HL-60 (cell line): ENCODE data around the gene BLMH.

Experiments
- DNase-seq, 2 experiments: peaks; one replicate each; pipeline ENCODE4 v3.0.0-alpha.2; 2010 to 2020; ENCODE audit warnings: low read depth in 1 of 2, low spot score in 1 of 2
- H3K27ac ChIP-seq: fragments of 250-450 bp; sonication (Bioruptor Pico); replicated peaks from 2 replicates; pipeline ENCODE4 v1.5.1; 2020; ENCODE audit warnings: mild to moderate bottlenecking, moderate library complexity
- H3K27me3 ChIP-seq: fragments of 250-450 bp; sonication (Bioruptor Pico); 2 replicates; pipeline ENCODE4 v1.5.1; 2021; ENCODE audit warnings: mild to moderate bottlenecking, moderate library complexity; ENCODE audit not compliant: insufficient read depth, poor library complexity, severe bottlenecking
- H3K4me3 ChIP-seq: replicated peaks from 2 replicates; pipeline ENCODE4 v1.5.1; 2011; ENCODE audit warnings: mild to moderate bottlenecking, control low read depth, low read length; ENCODE audit not compliant: insufficient read depth
- GABPA ChIP-seq: IDR thresholded peaks from 2 replicates; pipeline ENCODE4 v1.6.1; 2012; ENCODE audit warnings: low read depth
- POLR2AphosphoS5 ChIP-seq: IDR thresholded peaks from 2 replicates; pipeline ENCODE4 v1.6.1; 2012; ENCODE audit warnings: low read depth
- SPI1 ChIP-seq: IDR thresholded peaks from 2 replicates; pipeline ENCODE4 v1.6.1; 2012; ENCODE audit warnings: low read depth, mild to moderate bottlenecking, borderline replicate concordance
- TF ChIP-seq, protein P1 (sequence below): IDR thresholded peaks from one replicate; pipeline ENCODE4 v1.5.1; 2011; ENCODE audit warnings: low read length, control low read depth, inconsistent platforms; ENCODE audit not compliant: insufficient read depth
- TF ChIP-seq, protein P2 (sequence below): IDR thresholded peaks from 2 replicates; pipeline ENCODE4 v1.6.1; 2012; ENCODE audit warnings: low read depth; ENCODE audit not compliant: insufficient replicate concordance

The BLMH gene

DNA sequence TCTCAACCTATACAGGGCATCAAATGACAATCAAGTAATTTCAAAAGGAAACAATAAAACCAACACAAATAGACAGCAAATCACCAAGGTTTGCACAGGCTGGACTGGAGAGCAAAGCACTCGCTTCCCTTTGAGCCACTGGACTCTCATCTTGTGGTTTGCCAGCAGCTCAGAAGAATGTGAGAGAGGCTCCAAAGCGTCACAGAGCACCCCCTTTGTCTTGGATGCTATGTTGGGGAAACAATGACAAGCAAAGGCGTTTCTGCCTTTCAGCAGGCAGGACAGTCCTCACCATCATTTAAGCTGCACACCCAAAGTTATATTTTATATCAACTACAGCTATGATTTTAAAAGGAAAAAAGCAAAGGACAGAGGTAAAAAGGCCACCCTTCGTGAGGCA is 69.5 kb downstream of the BLMH start:
- TF ChIP-seq, protein P1, sequence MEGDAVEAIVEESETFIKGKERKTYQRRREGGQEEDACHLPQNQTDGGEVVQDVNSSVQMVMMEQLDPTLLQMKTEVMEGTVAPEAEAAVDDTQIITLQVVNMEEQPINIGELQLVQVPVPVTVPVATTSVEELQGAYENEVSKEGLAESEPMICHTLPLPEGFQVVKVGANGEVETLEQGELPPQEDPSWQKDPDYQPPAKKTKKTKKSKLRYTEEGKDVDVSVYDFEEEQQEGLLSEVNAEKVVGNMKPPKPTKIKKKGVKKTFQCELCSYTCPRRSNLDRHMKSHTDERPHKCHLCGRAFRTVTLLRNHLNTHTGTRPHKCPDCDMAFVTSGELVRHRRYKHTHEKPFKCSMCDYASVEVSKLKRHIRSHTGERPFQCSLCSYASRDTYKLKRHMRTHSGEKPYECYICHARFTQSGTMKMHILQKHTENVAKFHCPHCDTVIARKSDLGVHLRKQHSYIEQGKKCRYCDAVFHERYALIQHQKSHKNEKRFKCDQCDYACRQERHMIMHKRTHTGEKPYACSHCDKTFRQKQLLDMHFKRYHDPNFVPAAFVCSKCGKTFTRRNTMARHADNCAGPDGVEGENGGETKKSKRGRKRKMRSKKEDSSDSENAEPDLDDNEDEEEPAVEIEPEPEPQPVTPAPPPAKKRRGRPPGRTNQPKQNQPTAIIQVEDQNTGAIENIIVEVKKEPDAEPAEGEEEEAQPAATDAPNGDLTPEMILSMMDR: no peak
- TF ChIP-seq POLR2AphosphoS5 (no peak), SPI1 (no peak), GABPA (no peak)
- DNase-seq: no peak
- Histone ChIP-seq H3K27ac (no peak overlapping the region), H3K4me3 (no peak overlapping the region), H3K27me3 (no peaks in the 10 kb centered on the region)

DNA sequence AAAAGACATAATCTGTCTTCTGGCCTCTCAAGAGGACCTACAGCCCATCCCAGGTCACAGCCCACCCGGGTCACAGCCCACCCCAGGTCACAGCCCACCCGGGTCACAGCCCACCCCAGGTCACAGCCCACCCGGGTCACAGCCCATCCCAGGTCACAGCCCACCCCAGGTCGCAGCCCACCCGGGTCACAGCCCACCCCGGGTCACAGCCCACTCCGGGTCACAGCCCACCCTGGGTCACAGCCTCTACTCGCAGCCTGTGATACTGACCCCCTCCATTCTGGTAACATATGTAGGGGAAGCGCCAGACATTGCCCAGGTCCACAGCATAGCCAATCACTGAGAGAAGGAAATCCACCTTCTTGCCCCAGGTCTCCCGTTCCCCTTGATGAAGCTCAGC is 70.4 kb downstream of the BLMH start:
- Histone ChIP-seq H3K4me3 (no peak overlapping the region), H3K27ac (no peak overlapping the region), H3K27me3 (no peaks in the 10 kb centered on the region)
- no peak for DNase-seq
- TF ChIP-seq SPI1 (no peak), GABPA (no peak), POLR2AphosphoS5 (no peak)
- TF ChIP-seq, protein P1: no peak
- TF ChIP-seq, protein P2, sequence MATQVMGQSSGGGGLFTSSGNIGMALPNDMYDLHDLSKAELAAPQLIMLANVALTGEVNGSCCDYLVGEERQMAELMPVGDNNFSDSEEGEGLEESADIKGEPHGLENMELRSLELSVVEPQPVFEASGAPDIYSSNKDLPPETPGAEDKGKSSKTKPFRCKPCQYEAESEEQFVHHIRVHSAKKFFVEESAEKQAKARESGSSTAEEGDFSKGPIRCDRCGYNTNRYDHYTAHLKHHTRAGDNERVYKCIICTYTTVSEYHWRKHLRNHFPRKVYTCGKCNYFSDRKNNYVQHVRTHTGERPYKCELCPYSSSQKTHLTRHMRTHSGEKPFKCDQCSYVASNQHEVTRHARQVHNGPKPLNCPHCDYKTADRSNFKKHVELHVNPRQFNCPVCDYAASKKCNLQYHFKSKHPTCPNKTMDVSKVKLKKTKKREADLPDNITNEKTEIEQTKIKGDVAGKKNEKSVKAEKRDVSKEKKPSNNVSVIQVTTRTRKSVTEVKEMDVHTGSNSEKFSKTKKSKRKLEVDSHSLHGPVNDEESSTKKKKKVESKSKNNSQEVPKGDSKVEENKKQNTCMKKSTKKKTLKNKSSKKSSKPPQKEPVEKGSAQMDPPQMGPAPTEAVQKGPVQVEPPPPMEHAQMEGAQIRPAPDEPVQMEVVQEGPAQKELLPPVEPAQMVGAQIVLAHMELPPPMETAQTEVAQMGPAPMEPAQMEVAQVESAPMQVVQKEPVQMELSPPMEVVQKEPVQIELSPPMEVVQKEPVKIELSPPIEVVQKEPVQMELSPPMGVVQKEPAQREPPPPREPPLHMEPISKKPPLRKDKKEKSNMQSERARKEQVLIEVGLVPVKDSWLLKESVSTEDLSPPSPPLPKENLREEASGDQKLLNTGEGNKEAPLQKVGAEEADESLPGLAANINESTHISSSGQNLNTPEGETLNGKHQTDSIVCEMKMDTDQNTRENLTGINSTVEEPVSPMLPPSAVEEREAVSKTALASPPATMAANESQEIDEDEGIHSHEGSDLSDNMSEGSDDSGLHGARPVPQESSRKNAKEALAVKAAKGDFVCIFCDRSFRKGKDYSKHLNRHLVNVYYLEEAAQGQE: no peak

DNA sequence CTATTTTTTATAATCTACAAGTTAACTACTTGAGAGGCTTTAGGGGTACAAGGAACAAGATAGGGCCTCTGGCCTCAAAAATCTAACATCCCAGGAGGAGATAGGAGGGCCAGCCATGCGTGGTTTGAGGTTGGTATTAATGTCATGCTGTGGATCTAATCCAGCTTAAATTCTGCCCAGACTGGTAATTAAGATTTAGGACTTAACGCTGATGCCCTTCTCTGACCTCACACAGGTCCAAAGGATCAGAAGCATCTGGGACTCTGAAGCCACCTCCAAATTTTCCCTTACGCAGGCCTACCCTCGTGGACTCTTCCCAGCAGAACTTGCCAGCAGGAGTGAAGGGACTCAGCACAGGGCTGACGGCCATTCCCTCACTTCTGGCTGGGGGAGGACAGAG is 71.3 kb downstream of the BLMH start:
- no peak overlapping the region for H3K27ac ChIP-seq
- no peak overlapping the region for H3K4me3 ChIP-seq
- no peak for DNase-seq
- H3K27me3 ChIP-seq: no peaks in the 10 kb centered on the region
- TF ChIP-seq POLR2AphosphoS5 (no peak), SPI1 (no peak), GABPA (no peak)
- TF ChIP-seq, protein P2: no peak
- TF ChIP-seq, protein P1: no peak

DNA sequence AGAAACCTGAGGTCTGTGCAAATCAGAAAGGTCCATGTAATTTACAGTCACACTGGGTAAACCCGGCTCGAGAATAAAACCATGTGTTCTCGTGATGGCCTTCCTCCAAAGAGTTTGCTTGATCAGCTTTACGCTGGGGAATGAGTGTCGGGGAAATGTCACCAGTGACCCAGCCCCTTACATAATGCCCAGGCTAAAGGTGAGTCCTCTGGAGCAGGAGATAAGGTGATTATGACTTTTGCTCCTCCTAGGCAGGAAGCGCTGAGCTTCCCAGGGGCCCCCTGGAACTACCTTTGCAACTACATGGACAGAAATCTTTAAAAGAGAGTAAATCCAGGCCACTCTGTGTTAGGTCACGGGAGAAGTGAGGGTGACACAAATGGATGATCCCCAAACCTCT is 71.9 kb downstream of the BLMH start:
- Histone ChIP-seq H3K4me3 (no peak overlapping the region), H3K27ac (no peak overlapping the region), H3K27me3 (no peaks in the 10 kb centered on the region)
- no peak for DNase-seq
- TF ChIP-seq, protein P1: no peak
- no peak for TF ChIP-seq GABPA
